GM18873 (cell line): Measurements from ENCODE around the gene FKBP1A.

Source experiments
- ATAC-seq: cut with Tn5 transposase; IDR thresholded peaks from one replicate; pipeline ENCODE4 v1.9.1; 2021; ENCODE audit warnings: mild to moderate bottlenecking, moderate library complexity, moderate number of reproducible peaks; ENCODE audit not compliant: unreplicated experiment, low FRiP score

Gene FKBP1A

DNA sequence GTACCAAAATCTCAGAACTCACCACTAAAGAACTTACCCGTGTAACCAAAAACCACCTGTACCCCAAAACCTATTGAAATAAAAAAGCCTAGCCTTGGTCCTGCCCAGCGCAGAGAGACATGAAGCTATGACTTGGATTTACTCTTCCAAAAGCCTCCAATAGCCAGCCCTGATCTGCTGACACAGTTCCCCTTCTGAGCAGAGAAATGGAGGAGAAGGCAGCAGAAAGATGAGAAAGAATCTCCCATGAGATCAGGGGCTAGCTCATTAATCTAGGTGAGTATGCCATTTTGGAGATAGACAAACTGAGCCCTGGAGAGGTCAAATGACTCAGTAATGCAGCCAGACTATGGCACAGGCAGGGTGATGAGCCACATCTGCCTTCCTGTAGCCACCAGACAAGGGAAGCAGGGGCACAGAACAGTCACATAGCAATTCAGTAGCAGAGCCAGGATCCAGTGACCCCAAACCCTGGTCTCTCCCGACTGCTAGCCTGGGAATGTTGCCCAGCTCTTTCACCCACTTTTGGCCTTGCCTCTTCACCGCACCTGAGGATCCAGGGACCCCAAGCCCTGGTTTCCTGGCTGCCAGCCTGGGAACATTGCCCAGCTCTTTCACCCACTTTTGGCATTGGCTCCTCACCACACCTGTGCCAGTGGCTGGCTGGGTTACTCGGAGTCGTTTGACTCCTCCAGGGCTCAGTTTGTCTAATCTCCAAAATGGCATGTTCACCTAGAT is 56.7 kb downstream of the FKBP1A start:
- ATAC-seq, result no peak

DNA sequence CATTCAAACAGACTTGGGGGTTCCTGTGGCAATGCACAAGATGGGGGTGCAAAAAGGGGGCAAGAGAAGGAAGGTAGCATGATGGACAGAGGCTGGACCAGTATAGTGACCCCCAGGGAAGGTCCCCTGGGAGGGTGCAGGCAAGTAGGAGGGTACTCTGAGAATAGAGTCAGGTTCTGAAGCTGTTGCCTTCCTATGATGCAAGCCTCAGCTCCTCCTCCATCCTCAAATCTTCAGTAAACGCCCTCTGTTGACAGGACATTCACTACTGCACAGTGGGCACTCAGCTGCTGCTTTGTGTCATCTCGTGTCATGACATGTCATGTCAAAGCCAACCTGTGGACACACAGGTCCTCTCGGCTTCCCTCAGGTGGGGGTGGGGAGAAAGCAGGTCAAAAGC is 58.1 kb downstream of the FKBP1A start:
- no peak for ATAC-seq

DNA sequence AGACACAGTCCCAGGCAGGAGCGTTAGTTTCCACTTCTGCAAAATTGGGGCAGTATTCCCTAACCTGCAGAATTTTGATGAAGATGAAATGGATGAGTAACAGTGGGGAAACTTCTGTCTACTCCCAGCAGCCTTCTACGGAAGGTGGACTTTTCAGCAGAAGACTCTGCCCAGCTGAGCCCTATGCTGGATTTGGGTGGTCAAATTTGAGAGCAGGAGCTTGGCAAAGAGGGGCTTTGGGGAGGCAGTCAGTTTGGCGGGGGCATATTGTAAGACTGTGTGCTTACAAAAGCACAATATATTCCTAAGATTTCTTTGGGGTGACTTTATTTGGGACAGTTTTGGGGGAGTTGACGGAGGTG is 58.5 kb downstream of the FKBP1A start:
- ATAC-seq, result no peak

DNA sequence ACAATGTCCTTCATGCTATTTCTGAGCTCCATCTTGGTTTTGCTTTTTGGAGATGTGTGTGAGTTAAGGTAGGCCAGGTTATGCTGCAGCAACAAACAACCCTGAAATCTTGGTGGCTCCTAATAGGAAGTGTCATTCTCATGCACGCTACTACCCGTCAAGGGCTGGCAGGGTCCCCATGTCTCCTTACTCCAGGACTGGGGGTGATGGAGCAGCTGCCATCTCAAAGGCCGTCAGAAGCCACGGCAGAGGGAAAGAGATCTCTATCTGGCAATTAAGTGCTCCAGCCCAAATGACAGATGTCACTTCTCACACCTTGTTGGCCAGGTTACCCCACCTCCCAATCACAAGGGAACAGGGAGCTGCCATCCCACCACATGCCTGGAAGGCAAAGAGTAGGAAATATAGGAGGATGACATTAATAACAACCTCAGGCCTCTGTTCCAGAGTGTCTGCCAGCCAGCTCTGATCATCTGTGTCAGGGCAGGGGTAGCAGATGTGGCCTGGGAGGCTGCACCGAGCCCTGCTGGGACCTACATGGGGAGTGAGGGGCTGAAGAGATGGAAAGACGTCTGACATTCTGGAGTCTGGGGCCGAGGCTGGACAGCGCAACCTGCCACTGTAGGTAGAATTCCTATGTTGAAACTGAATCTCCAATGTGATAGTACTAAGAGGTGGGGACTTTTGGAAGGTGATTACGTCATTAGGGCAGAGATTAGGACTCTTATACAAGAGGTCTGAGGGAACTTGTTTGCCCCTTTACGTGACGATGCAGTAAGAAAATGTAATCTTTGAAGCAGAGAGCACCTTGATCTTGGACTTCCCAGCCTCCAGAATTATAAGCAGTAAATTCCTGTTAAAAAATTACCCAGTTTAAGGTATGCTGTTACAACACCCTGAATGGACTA is 59.1 kb downstream of the FKBP1A start:
- ATAC-seq, result no peak

DNA sequence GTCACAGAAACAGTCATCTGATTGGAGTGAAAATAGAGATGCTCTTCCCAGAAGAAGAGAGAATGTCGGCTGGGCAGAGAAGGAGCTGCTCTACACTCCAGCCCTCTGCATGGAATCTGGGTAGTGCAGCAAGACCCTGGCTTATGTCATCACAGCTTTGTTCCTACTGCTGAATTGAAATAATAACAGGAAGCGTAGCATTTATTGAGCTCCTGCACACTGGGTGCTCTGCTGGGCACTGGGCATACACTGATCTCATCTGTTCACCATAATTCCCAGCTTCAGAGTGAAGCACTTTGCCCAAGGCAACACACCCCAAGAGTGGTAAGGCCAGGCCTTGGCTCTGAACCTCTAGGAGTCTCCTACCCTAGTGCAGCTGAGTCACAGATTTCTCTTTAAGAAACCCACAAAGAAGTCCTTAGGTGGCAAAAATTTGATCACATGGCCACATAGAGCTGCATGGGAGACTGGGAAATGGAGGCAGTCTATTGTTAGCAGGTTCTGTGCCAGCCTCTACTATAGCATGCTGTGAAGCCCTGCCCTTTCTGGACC is 60.0 kb downstream of the FKBP1A start:
- ATAC-seq, result no peak

DNA sequence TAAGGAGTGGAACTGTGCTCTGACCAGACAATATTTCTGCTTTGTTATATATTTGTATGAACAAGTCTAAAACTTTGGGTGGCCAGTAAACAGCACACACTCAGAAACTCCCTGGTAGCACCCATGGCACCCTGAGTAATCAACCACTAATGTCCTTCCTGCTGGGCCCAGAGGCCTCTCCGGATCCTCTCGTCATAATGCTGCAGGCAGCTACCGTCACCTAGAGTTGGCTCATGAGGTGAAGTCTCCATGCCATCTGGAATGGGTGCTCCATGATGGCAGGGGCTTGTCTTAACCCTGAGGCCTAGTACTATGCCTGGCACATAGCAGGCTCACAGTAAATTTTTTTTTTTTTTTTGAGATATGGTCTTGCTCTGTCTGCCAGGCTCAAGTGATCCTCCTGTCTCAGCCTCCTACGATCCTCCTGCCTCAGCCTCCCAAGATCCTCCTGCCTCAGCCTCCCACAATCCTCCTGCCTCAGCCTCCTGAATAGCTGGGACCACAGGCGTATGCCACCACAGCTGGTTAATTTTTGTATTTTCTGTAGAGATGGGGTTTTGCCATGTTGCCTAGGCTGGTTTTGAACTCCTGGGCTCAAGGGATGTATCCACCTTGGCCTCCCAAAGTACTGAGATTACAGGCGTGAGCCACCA is 60.9 kb downstream of the FKBP1A start:
- no peak for ATAC-seq

DNA sequence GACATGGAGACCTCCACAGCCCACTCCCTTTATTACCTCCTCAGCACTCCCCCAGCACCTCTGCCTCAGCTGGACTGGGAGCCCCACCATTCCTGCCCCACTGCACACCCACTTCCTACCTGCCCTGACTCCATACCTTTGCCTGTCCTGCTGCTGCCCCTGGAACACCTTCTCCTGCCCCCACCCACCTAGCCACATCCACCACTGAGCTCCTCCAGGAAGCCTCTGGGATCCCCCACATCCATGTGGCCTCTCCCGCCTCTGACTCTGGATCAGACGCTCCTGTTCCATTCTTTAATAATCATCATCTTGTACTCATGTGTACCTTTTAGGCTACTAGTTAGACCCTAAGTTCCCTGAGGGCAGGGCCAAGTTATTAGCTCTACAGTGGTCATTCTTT is 61.8 kb downstream of the FKBP1A start:
- no peak for ATAC-seq

DNA sequence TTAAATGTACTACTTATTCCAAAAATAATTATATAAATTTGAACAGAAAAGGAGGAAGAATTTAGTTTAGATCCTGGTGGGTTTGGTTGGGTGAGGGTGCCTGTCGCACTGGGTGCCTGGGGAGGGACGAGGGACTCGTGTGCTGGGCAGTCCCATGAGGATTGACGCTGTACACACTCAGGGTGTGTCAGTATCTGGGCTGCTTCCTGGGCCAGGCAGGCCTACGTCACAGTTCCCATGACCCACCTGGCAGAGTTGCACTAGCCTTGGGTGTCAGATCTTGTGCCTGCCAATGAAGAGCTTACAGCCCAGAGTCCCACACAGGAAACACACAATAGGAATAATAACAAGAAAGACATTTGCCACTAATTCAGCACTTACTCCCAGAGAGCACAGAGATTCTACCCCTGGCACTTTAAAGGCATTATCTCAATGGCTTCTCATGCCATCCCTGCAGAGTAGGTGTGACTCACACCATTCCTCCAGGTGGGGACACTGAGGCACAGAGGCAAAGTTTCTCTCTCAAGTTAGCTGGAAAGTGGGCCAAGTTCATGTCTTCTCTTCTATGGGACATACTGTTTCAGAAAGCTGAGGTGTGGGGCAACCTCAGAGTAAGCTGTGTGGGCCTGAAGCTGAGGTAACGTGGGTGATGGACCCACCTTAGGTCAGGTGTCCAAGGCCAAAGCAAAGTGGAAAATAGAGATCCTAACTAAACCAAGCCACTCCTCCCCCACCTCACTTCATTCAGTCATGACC is 62.6 kb downstream of the FKBP1A start:
- peak; percentile 46 for ATAC-seq

DNA sequence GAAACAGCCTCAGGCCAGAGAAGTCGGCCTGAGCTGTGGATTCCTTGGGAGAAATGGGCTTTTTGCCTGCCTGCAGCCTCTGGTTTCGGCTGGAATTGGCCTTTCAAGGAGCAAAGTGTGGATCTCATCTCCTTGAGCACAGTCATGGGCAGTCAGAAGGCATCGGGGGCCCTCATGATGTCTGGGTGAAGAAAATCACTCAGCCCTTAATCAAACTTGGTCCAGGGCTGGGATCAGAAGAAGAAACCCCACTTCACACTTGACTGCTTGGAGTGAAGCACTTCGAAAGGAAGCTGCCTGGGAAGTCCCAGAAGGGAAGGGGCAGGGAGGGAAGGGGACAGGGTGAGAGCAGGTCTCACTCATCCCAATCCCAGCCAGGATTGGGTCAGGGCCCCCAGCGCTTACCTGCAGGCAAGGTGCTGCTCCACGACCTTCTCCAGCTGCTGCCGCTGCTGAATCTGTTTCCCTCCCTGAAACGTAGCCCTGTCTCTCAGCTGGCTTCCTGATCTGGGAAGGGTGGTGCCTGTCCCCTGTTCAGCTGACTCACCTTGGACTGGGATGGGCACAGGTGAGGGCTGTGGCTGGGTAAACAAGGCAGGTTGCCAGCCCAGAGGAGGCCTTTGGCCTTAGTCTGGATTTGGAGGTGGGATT is 64.0 kb downstream of the FKBP1A start, which contains the start of gene SDCBP2:
Gene SDCBP2, minus strand, starts transcription at position 460 of the 651 bp plus-strand sequence. CDS start 8,723 bp downstream, outside the sequence.
- ATAC-seq, result no peak

DNA sequence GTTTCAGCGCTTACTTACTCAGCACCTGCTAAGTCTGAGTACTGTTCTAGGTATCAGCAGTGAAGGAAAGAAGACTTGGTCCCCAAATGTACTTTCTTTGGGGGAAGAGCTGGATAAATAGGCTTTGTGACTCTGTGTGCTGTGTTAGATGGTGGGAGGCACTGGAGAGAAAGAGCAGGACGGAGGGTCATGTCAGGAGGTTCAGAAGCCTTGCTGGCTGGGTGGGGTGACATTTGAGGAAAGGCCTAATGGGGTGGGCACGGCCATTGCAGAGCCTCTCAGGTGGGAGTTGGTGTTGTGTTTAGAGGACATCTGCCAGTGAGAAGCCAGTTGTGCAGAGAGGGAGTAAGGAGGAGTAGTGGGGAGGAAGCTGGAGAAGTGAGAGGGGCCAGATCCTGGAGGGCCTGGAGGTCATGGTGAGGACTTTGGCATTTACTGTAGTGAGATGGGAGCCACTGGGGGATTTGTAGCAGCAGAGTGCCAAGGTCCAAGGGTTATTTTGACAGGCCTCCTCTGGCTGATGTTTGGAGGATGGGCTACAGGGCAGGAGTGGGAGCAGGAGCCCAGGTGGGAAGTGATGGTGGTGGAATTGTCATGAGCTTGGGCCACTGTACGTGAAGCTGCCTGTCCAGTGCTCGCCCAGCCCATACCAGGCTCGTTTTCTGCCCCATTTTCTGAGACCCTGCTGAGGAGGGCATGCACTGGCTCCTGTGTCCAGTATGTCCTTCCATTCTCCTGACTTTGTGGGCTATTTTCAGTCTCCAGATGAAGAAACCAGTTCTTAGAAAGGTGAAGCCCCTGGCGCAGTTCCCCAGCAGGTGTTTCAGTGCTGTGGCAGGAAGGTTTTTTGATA is 64.8 kb downstream of the FKBP1A start:
- ATAC-seq, result no peak

DNA sequence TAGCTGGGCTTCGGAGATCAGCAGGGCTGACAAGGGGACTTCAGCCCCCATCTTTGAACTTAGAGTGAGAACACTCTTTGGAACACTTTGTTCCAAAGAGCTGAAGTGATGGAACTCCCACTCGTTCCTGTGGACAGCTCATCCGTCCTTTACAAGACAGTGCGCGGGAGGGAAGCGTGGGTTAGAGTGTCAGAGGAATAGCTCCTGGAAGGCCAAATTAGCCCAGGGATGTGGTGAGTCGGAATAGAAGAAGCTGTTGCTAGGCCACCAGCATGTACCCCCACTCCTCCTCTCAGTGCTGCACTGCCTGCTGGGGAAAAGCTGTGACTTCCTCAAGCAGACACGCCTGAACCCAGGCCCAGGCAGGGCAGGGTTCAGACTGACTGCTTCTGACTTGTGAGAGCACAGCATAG is 65.6 kb downstream of the FKBP1A start:
- no peak for ATAC-seq

DNA sequence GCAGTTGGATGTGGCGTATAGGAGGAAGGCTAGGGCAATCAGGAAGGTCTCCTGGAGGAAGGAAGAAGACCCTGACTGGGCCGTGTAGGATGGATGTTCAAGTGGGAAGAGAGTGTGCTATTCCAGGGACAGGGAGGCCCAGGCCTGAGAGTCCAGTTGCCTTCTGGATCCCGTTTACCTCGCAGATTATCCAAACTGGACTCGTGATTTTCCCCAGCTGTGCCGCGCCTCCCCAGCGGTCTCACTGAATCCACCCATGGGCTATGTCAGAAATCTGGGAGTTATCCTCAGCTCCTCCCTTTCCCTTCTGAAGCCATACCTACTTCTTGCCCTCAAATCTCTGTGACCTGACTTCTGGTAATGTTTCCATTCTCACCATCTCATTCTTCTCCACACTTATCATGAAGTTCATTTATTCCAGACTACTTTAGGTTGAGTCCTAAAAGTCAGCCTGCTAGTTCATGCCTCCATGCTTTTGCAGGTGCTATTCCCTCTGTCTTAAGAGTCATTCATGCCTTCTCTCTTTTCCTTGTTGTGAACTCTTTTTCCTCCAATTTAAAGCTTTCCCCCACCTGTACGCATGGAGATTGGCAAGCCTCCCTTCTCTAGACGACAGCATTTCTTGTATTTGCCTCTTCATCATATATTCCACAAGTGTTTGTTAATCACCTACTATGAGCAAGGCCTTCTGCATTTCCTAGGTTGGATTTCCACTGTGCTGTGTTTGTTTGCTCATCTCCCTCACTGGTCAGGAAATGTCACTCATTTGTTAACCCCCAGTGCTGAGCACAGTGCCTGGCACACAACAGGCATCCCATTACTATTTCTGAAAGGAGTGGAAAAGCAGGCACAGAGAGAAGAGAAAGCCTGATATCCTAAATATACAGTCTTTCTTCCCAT is 66.6 kb downstream of the FKBP1A start:
- no peak for ATAC-seq

DNA sequence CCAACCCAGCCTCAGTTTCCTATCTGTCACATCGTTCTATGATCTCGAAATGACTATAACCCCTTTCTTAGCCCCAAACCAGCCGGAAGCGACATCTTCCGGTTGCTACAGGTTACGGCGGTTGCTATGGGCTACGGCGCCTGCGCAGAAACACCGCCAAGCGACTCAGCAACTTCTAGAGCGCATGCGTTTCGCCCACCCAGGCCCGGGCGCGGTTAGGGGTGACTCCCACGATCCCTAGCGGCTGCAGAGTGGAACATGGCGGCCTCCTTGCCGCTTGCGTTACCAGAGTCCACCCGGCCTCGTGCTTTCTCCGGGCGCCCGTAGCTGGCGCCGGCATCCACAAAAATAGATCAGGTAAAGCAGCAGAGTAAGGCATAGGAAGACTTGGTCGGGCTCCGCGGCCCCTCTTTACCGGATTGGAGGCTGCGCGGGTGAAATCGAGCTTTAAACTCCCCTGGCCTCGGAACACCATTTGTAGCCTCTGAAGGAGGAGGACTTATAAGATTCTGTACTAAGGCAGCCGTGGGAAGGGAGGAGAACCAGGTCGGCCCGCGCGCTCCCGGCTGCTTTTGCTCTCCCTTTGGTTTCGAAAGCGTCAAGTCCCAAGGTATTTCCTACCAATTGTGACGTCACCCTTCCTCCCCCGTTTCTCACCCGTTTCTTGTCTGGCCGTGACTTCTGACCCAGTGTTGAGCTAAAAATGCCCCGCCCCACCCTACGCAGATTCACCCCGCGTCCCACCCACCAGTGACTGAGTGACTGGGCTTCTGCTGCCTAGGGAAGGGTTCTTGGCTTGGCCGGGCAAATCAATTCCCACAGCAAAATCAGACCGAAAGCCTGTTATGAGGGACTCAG is 67.5 kb downstream of the FKBP1A start:
- ATAC-seq, result peak; percentile 80

DNA sequence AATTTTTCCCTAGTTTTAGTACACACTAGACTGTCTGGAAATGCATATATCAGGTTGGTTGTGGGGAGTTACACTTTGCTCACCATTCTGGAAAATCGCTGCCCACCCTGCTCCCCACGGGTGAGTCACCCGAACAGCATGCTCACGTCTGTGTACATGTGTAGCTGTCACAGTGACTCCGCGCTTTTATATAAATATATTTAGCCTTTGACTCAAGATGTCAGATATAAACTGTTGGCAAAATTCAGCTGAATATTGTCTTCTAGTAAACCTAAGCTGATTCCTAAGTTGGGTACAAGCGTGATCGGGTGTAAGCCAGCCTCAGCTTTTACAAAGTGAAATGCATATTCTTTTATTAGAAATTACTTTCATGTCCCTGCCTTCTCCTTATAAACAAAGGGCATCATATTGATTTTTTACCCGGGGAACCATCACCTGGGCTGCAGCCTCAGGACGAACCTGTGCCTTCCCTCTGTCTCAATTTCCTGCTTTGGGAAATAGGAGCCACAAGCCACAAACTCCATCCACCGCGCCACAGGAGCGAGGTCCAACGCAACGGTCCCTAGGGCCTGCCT is 68.2 kb downstream of the FKBP1A start:
- no peak for ATAC-seq

DNA sequence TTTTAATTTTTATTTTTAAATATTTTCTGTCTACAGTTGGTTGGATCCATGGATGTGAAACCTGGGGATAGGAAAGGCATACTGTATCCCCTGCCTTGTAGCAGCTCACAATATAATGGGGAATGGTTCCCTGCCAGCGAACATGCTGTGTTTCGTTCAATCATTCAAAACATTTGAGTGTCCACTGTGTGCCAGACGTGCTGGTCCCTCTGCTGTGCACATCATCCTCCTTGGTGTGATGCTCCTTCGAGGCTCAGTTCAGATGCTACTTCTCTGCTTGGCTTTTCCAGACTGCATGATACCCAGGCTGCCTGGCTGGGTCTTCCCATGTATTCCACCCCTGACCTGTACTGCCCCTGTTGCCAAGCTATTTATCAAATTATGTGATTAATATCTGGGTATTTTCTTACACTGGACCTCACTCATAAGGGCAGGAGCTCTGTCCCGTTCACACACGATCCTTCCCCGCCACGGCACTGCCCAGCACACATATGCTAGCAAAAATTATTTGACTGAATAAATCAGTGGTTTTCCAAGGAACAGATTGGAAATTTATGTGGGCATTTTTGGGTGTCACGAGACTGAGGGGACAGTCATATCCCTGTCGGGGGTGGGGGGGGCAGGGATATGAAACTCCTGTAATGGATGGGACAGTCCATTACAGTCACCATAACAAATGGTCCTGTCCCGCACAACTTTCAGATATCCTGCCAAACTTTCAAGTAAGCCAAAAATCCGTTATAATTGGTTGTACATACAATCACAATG is 68.8 kb downstream of the FKBP1A start:
- no peak for ATAC-seq

DNA sequence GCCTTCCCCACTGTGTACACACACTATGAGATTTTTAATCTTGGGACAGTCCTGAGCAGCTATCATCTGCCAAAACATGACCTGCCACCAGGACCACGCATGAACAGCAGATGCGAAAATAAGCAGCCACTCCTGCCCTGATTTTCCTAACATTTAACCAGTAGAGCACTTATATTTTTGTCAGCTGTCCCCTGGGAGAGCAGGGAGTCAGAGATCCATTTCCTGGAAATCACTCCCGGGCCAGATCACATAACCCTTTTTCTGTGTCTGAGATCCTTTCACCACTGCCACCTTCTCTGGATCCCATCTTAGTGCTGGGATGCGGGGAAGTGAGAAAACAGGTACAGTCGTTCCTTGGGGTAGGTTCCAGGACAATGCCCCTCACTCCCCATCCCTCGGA is 69.6 kb downstream of the FKBP1A start:
- no peak for ATAC-seq
